Mesodermal cell (in vitro differentiated cells): Measurements from ENCODE around the gene PRR33.

Experiments used
- H3K27ac ChIP-seq: 2 replicates; pipeline ENCODE4 v1.7.0; 2013; ENCODE audit warnings: mild to moderate bottlenecking, low read depth, low read length, moderate library complexity; ENCODE audit not compliant: severe bottlenecking
- H3K36me3 ChIP-seq: 2 replicates; pipeline ENCODE4 v1.7.1; 2013; ENCODE audit warnings: mild to moderate bottlenecking, low read length, moderate library complexity; ENCODE audit not compliant: control insufficient read depth, insufficient read depth
- H3K4me1 ChIP-seq: one replicate; pipeline ENCODE4 v1.7.1; 2013; ENCODE audit warnings: mild to moderate bottlenecking, low read length; ENCODE audit not compliant: insufficient read depth, control insufficient read depth, poor library complexity, severe bottlenecking
- H3K4me3 ChIP-seq: 2 replicates; pipeline ENCODE4 v1.7.0; 2013; ENCODE audit warnings: low read length, control low read depth, mild to moderate bottlenecking; ENCODE audit not compliant: insufficient read depth, poor library complexity, severe bottlenecking; ENCODE audit errors: extremely low read depth
- H3K9me3 ChIP-seq: 2 replicates; pipeline ENCODE4 v1.7.1; 2013; ENCODE audit warnings: mild to moderate bottlenecking, low read length, moderate library complexity; ENCODE audit not compliant: control insufficient read depth
- whole genome bisulfite sequencing, 2 experiments: methylation state at CpG; one replicate each; pipeline ENCODE4 v1.1.5; 2013; ENCODE audit warnings: missing lambda C conversion rate in 2 of 2; ENCODE audit not compliant: insufficient coverage in 2 of 2; 5-methylcytosine and 5-hydroxymethylcytosine counted together

PRR33 gene

GRCh38 chr11:1920128-1920908 is 28.6 kb upstream of the PRR33 start:
- 89 to 93% methylated on average over 13 to 16 of the region's 25 CpGs for whole genome bisulfite sequencing, 2 experiments
- H3K4me1 ChIP-seq = peaks cover 5% of the 10 kb centered on the region
- no peak overlapping the region for H3K27ac ChIP-seq
- no peak overlapping the region for H3K4me3 ChIP-seq
- no peaks in the 10 kb centered on the region for H3K36me3 ChIP-seq
- no peaks in the 10 kb centered on the region for H3K9me3 ChIP-seq

GRCh38 chr11:1919391-1920127 is 27.9 kb upstream of the PRR33 start, which contains the start of gene TNNT3:
Gene TNNT3 (plus strand): TSS chr11:1919703. CDS start chr11:1922875, 3,172 bp downstream.
- no peak within 1 kb of the TSS for H3K4me3 ChIP-seq
- no peaks in the 10 kb centered on the region for H3K36me3 ChIP-seq
- no peaks in the 10 kb centered on the region for H3K9me3 ChIP-seq
- peaks cover 5% of the 10 kb centered on the region for H3K4me1 ChIP-seq
- H3K27ac ChIP-seq = no peak within 1 kb of the TSS
- WGBS, 2 experiments = 86% methylated on average over 20 to 31 of the region's 31 CpGs

GRCh38 chr11:1918436-1919315 is 27.0 kb upstream of the PRR33 start:
- WGBS, 2 experiments = 88 to 97% methylated on average over 20 to 22 of the region's 29 CpGs
- no peaks in the 10 kb centered on the region for H3K9me3 ChIP-seq

GRCh38 chr11:1917523-1918435 is 26.1 kb upstream of the PRR33 start:
- H3K4me1 ChIP-seq = peaks cover 5% of the 10 kb centered on the region
- no peaks in the 10 kb centered on the region for H3K36me3 ChIP-seq
- no peak overlapping the region for H3K27ac ChIP-seq
- no peaks in the 10 kb centered on the region for H3K9me3 ChIP-seq
- H3K4me3 ChIP-seq = no peak overlapping the region
- WGBS, 2 experiments = 81 to 83% methylated on average over 26 to 33 of the region's 34 CpGs

More at GRCh38 chr11:1918436-1919315, 27.0 kb upstream of the PRR33 start:
- H3K4me3 ChIP-seq = no peak overlapping the region
- H3K4me1 ChIP-seq = peaks cover 5% of the 10 kb centered on the region
- no peaks in the 10 kb centered on the region for H3K36me3 ChIP-seq
- H3K27ac ChIP-seq = no peak overlapping the region

GRCh38 chr11:1916986-1917522 is 25.4 kb upstream of the PRR33 start:
- WGBS, 2 experiments = 82 to 85% methylated on average over 3 to 8 of the region's 8 CpGs
- no peak overlapping the region for H3K4me3 ChIP-seq
- H3K27ac ChIP-seq = no peak overlapping the region
- no peaks in the 10 kb centered on the region for H3K36me3 ChIP-seq
- no peaks in the 10 kb centered on the region for H3K9me3 ChIP-seq
- H3K4me1 ChIP-seq = peaks cover 5% of the 10 kb centered on the region

- no peaks in the 10 kb centered on the region for H3K9me3 ChIP-seq
- peaks cover 3% of the 10 kb centered on the region for H3K4me1 ChIP-seq
- H3K4me3 ChIP-seq = no peak overlapping the region
- no peaks in the 10 kb centered on the region for H3K36me3 ChIP-seq
- WGBS, 2 experiments = 84 to 91% methylated on average over 11 to 14 of the region's 14 CpGs
- H3K27ac ChIP-seq = no peak overlapping the region
Observed at GRCh38 chr11:1916132-1916985, 24.7 kb upstream of the PRR33 start.

- 81 to 89% methylated on average over 2 of the region's 2 CpGs for WGBS, 2 experiments
- Histone ChIP-seq H3K27ac (no peak overlapping the region), H3K4me1 (no peaks in the 10 kb centered on the region), H3K4me3 (no peak overlapping the region), H3K9me3 (no peaks in the 10 kb centered on the region), H3K36me3 (no peaks in the 10 kb centered on the region)
Observed at GRCh38 chr11:1915795-1916131, 24.1 kb upstream of the PRR33 start.

- WGBS, 2 experiments = 92% methylated on average over 30 of the region's 31 CpGs
- H3K4me1 ChIP-seq = no peaks in the 10 kb centered on the region
- no peaks in the 10 kb centered on the region for H3K36me3 ChIP-seq
Observed at GRCh38 chr11:1913271-1914060, 21.8 kb upstream of the PRR33 start.

More at GRCh38 chr11:1913271-1914060, 21.8 kb upstream of the PRR33 start:
- Histone ChIP-seq H3K9me3 (no peaks in the 10 kb centered on the region), H3K4me3 (no peak overlapping the region), H3K27ac (no peak overlapping the region)
